WTC11 (cell line): Measurements from ENCODE around the gene TSG101. TPM values are rescaled to one million over a fixed set of nuclear protein-coding genes. Genes with fewer than 3 reads are reported as not detected.

ENCODE experiments used
- ATAC-seq: fragments of 200-7000 bp; cut with Tn5 transposase; 2 replicates; pipeline ENCODE4 v1.10.0; 2021; ENCODE audit warnings: mild to moderate bottlenecking, moderate library complexity
- Bru-seq: library from RNA; stranded (reverse); fragments of 400-500 nt; gene quantifications from one replicate; lab custom pipeline; 2021; lab: Mats Ljungman, UMichigan
- CTCF ChIA-PET: fragments of 300-600 bp; sonication (Branson Sonifier 250); formaldehyde crosslinking; loops from one replicate; lab custom pipeline; 2021; ENCODE audit warnings: antibody characterized with exemption; lab: Charles Lee
- POLR2A ChIA-PET: fragments of 350-600 bp; sonication (Branson Sonifier 250); formaldehyde crosslinking; loops from one replicate; lab custom pipeline; 2021; ENCODE audit warnings: antibody characterized with exemption; lab: Charles Lee
- DNase-seq: peaks from one replicate; pipeline ENCODE4 v3.0.0; 2021; ENCODE audit warnings: low spot score
- H3K27ac Mint-ChIP-seq: 2 replicates; pipeline ENCODE4 v1.8.0; 2021; ENCODE audit warnings: mixed read lengths
- H3K27me3 Mint-ChIP-seq: 2 replicates; pipeline ENCODE4 v1.8.0; 2021; ENCODE audit warnings: low read depth, mild to moderate bottlenecking, moderate library complexity, mixed read lengths
- H3K36me3 Mint-ChIP-seq: 2 replicates; pipeline ENCODE4 v1.8.0; 2021; ENCODE audit warnings: mixed read lengths
- H3K4me1 Mint-ChIP-seq: 2 replicates; pipeline ENCODE4 v1.8.0; 2022; ENCODE audit warnings: mixed read lengths
- H3K4me3 Mint-ChIP-seq: 2 replicates; pipeline ENCODE4 v1.8.0; 2021; ENCODE audit warnings: mild to moderate bottlenecking, moderate library complexity, mixed read lengths
- H3K9me3 Mint-ChIP-seq: 2 replicates; pipeline ENCODE4 v1.8.0; 2021; ENCODE audit warnings: mixed read lengths
- AFF4 ChIP-seq: sonication (generic); formaldehyde crosslinking; IDR thresholded peaks from 2 replicates; pipeline ENCODE4 v1.8.1; 2023; ENCODE audit warnings: mild to moderate bottlenecking, missing genetic modification reagents, borderline replicate concordance
- ATF6 ChIP-seq: sonication (generic); formaldehyde crosslinking; IDR thresholded peaks from 2 replicates; pipeline ENCODE4 v1.8.1; 2023; ENCODE audit warnings: mild to moderate bottlenecking, missing genetic modification reagents
- CDX4 ChIP-seq: fragments of 250-450 bp; sonication (Bioruptor Pico); IDR thresholded peaks from 2 replicates; pipeline ENCODE4 v1.9.0; 2021; ENCODE audit warnings: moderate library complexity, mild to moderate bottlenecking, inconsistent platforms, borderline replicate concordance
- ETV6 ChIP-seq: sonication (generic); formaldehyde crosslinking; IDR thresholded peaks from 2 replicates; pipeline ENCODE4 v1.8.1; 2022; ENCODE audit warnings: mild to moderate bottlenecking, missing genetic modification reagents
- FOXP4 ChIP-seq: sonication (generic); formaldehyde crosslinking; IDR thresholded peaks from 2 replicates; pipeline ENCODE4 v1.8.0; 2022; ENCODE audit warnings: mild to moderate bottlenecking, missing genetic modification reagents
- MXD4 ChIP-seq: fragments of 250-450 bp; sonication (Bioruptor Pico); IDR thresholded peaks from 2 replicates; pipeline ENCODE4 v1.8.0; 2021; ENCODE audit warnings: mild to moderate bottlenecking, moderate library complexity, borderline replicate concordance
- NFYB ChIP-seq: sonication (generic); formaldehyde crosslinking; conservative IDR thresholded peaks from 2 replicates; pipeline ENCODE4 v1.8.0; 2022; ENCODE audit warnings: low read depth, missing genetic modification reagents
- NR1H2 ChIP-seq: sonication (generic); formaldehyde crosslinking; IDR thresholded peaks from 2 replicates; pipeline ENCODE4 v1.9.0; 2021; ENCODE audit warnings: mild to moderate bottlenecking, moderate library complexity, missing genetic modification reagents
- OVOL2 ChIP-seq: fragments of 250-450 bp; sonication (Bioruptor Pico); IDR thresholded peaks from 2 replicates; pipeline ENCODE4 v1.9.0; 2021; ENCODE audit warnings: mild to moderate bottlenecking, borderline replicate concordance
- RORB ChIP-seq: fragments of 250-450 bp; sonication (Bioruptor Pico); IDR thresholded peaks from 2 replicates; pipeline ENCODE4 v1.9.0; 2021; ENCODE audit warnings: mild to moderate bottlenecking
- SOX15 ChIP-seq: fragments of 250-450 bp; sonication (Bioruptor Pico); IDR thresholded peaks from 2 replicates; pipeline ENCODE4 v1.9.0; 2021; ENCODE audit warnings: mild to moderate bottlenecking
- STAT6 ChIP-seq: sonication (generic); formaldehyde crosslinking; conservative IDR thresholded peaks from 2 replicates; pipeline ENCODE4 v1.8.1; 2023; ENCODE audit warnings: mild to moderate bottlenecking, low read depth, missing genetic modification reagents, moderate library complexity
- TCF7 ChIP-seq: sonication (generic); formaldehyde crosslinking; IDR thresholded peaks from 2 replicates; pipeline ENCODE4 v1.8.0; 2022; ENCODE audit warnings: mild to moderate bottlenecking, low read depth, missing genetic modification reagents, moderate library complexity
- ZBTB43 ChIP-seq: sonication (generic); formaldehyde crosslinking; IDR thresholded peaks from 2 replicates; pipeline ENCODE4 v1.8.1; 2023; ENCODE audit warnings: mild to moderate bottlenecking, missing genetic modification reagents
- ZMAT4 ChIP-seq: fragments of 250-450 bp; sonication (Bioruptor Pico); IDR thresholded peaks from 2 replicates; pipeline ENCODE4 v1.9.0; 2021; ENCODE audit warnings: mild to moderate bottlenecking
- ZNF138 ChIP-seq: sonication (generic); formaldehyde crosslinking; conservative IDR thresholded peaks from 2 replicates; pipeline ENCODE4 v1.8.1; 2022; ENCODE audit warnings: mild to moderate bottlenecking, moderate library complexity, missing genetic modification reagents
- ZNF263 ChIP-seq: sonication (generic); formaldehyde crosslinking; IDR thresholded peaks from 2 replicates; pipeline ENCODE4 v1.8.1; 2022; ENCODE audit warnings: low read depth, mild to moderate bottlenecking, moderate library complexity, missing genetic modification reagents
- ZSCAN18 ChIP-seq: fragments of 250-450 bp; sonication (Bioruptor Pico); IDR thresholded peaks from 2 replicates; pipeline ENCODE4 v2.1.2; 2022; ENCODE audit warnings: mild to moderate bottlenecking, moderate library complexity
- long read RNA-seq, 3 experiments: library from RNA in 1 of 3; library from capped mRNA in 1 of 3; library from polyadenylated mRNA in 1 of 3; unstranded in 2 of 3; stranded (forward) in 1 of 3; transcript quantifications; one replicate each; pipeline ENCODE4 v2.0.0, GENCODE V29; 2021
- total RNA-seq: library from RNA; stranded (reverse); gene quantifications from 3 replicates; pipeline ENCODE4 v1.2.3, GENCODE V29; 2021

The TSG101 gene
- total RNA-seq: 41.7 to 42.6 TPM (median 42.3 TPM) in 3 replicates
- Bru-seq, nascent RNA: percentile 76 among the genes with signal in this experiment
- long read RNA-seq, experiment 1, transcript TSG101-201 (10 exons, 1,824 nt): major isoform, 183 of 216 reads
- long read RNA-seq, experiment 1, partial matches to known transcripts: 4 of 216 reads
- long read RNA-seq, experiment 1, other reads (novel, unspliced or antisense): 29 of 216 reads
- long read RNA-seq, experiment 2, transcript TSG101-201 (10 exons, 1,824 nt): major isoform, 48 of 70 reads
- long read RNA-seq, experiment 2, partial matches to known transcripts: 10 of 70 reads
- long read RNA-seq, experiment 2, other reads (novel, unspliced or antisense): 12 of 70 reads
- long read RNA-seq, experiment 3, transcript TSG101-201 (10 exons, 1,824 nt): major isoform, 257 of 303 reads
- long read RNA-seq, experiment 3, partial matches to known transcripts: 2 of 303 reads
- long read RNA-seq, experiment 3, other reads (novel, unspliced or antisense): 44 of 303 reads

GRCh38 chr11:18526521-18527296 lies at the start of gene TSG101:
TSS of gene TSG101 (minus strand) at chr11:18526942. CDS start at chr11:18526816, 126 bp downstream.
- DNase-seq (peak; percentile 93), ATAC-seq (peak; percentile 94)
- POLR2A ChIA-PET: interaction anchor here (0.5 to 1.6 kb wide), 11 partner anchors 11 to 480 kb away, joined by 3 to 14 read pairs (median 4); partner anchors contain the start of genes LDHA and SPTY2D1
- no peaks in the 10 kb centered on the region; the same call in 1 of the 2 replicates for H3K27me3 Mint-ChIP-seq
- H3K36me3 Mint-ChIP-seq: no peaks in the 10 kb centered on the region; the same call in 1 of the 2 replicates
- no peaks in the 10 kb centered on the region for H3K9me3 Mint-ChIP-seq
- H3K4me1 Mint-ChIP-seq: peaks cover 6% of the 10 kb centered on the region
- peak within 1 kb of the TSS; percentile 100 for H3K4me3 Mint-ChIP-seq
- H3K27ac Mint-ChIP-seq: peak within 1 kb of the TSS; percentile 100
- CTCF ChIA-PET: interaction anchor here (0.7 to 1.7 kb wide), 10 partner anchors 13 to 411 kb away, joined by 3 to 7 read pairs (median 4); partner anchors contain the start of gene LDHA
- no peak for TF ChIP-seq NFYB (CRISPR knock-in tag)
- no peak for TF ChIP-seq ZMAT4
- TF ChIP-seq SOX15 (CRISPR knock-in tag): no peak
- TF ChIP-seq NR1H2 (CRISPR knock-in tag): no peak
- no peak for TF ChIP-seq ATF6 (CRISPR knock-in tag)
- no peak for TF ChIP-seq ZSCAN18 (CRISPR knock-in tag)
- TF ChIP-seq ZBTB43 (CRISPR knock-in tag): no peak
- no peak for TF ChIP-seq STAT6 (CRISPR knock-in tag)
- TF ChIP-seq ZNF263 (CRISPR knock-in tag): no peak
- no peak for TF ChIP-seq OVOL2 (CRISPR knock-in tag)
- peak; percentile 87; the same call in 1 of the 2 replicates for TF ChIP-seq ETV6 (CRISPR knock-in tag)
- TF ChIP-seq CDX4 (CRISPR knock-in tag): no peak
- peak; percentile 32; the same call in 1 of the 2 replicates for TF ChIP-seq FOXP4
- TF ChIP-seq MXD4: no peak
- TF ChIP-seq RORB: no peak
- TF ChIP-seq ZNF138 (CRISPR knock-in tag): no peak
- no peak for TF ChIP-seq TCF7 (CRISPR knock-in tag)
- no peak; the same call in 1 of the 2 replicates for TF ChIP-seq AFF4 (CRISPR knock-in tag)
